GM19397 (cell line): ENCODE data around the gene LMCD1.
"Not testable (repeated sequence)": the region's sequence is repeated elsewhere in the genome, so short reads cannot be mapped to it uniquely, and the experiment has no call there.

Experiments
- ATAC-seq: cut with Tn5 transposase; IDR thresholded peaks from one replicate; pipeline ENCODE4 v1.9.1; 2021; ENCODE audit warnings: mild to moderate bottlenecking, moderate library complexity; ENCODE audit not compliant: unreplicated experiment

LMCD1 gene

DNA sequence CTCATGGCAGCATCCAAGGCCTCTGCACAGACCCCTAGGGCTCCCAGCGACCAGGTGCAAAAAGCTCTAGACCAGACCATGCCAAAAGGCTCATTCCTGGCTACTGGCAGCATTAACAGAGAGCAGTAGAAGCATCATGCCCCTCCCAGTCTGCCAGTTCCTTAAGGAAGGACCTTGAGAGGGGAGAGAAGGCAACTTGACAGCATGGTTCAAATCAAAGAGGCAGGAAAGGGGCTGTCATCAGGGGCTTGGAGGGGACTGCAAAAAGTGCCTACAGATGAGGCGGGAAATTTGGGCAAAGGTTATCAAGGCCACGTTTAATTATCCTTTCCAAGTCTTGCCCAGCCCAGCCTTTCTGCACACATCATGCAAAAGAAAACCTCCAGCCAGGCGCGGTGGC lies 78.3 kb downstream of the LMCD1 start:
- ATAC-seq, result no peak

GRCh38 chr3:8580434-8580833 lies 78.8 kb downstream of the LMCD1 start:
- not testable (repeated sequence) for ATAC-seq

- no peak for ATAC-seq
Measured at GRCh38 chr3:8581373-8581772, 79.8 kb downstream of the LMCD1 start.

DNA sequence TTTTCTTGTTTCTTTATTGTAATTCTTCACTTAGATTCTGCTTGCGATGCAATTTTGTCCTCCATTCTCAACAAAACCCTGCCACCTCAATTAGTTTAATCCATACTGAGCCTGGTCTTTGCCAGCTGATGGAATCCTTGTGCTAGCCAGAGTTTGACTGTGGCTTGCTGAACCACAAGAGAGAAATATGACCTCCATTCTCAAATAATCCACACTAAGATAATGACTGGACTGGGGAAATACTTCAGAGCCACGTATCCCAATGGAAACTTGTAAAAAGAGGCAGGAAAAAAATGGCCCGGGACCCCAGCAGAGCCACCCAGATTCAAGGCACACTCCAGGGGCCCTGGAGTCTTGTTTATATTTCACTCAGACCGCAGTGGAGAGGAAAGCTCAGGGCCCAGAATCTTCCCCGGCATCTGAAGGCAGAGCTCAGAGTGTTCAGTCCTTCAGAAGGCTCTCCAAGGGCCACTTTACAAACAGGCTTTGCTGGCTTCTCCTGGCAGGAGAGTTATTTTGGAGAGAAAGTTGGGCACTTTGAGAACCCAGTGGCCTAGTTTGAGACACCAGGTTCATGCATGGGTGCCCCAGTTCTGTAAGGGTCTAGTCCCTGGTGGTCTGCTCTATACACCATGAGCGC lies 80.3 kb downstream of the LMCD1 start:
- no peak for ATAC-seq

DNA sequence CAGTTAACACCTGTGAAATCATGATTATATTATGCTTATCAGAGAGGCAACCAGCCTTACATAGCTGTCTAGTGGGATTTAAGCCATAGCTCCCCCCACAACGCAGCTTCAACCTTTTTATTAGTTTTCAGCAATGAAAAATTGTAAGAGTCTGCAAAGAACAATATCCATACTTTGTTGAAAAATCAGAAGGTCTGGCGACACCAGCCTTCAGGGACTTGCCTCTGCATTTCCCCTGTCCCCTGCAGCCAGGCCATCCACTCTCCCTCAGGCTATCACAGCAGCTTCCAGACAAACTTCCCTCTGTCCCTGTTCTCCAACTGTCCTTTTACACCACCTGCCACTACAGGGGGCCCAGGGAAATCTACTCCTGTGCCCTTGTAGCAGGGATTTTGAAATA lies 83.0 kb downstream of the LMCD1 start:
- no peak for ATAC-seq

DNA sequence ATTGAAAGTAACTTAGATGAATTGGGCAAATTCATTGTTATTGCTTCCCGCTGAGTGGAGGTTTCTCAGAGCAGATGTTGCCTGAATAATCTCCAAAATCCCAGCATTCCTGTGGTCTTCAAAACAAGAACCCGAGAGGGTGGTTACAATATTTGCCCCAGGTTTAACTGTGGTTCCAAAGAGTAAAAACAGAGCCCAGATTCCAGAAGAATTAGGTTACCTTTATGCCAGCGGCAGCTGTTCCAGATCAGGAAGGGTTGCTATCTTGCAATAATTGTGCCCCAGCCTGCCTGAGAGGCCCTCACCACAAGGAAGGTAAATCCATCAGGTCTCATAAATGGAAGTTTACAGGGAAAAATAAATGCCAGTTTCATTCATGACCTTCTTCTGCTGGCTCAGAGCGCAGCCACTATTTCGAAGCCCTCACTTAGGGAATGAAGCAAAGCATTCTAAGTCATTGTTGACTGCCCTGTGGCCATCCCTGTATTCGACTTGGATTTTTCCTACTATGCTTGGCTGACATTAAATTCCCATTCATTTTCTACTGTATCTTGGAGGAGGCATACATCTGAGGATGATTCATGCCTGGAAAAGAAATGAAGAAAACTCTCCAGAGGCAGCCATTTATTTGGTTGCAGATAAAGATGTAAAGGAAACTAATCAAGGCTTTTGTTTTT lies 88.4 kb downstream of the LMCD1 start:
- no peak for ATAC-seq

DNA sequence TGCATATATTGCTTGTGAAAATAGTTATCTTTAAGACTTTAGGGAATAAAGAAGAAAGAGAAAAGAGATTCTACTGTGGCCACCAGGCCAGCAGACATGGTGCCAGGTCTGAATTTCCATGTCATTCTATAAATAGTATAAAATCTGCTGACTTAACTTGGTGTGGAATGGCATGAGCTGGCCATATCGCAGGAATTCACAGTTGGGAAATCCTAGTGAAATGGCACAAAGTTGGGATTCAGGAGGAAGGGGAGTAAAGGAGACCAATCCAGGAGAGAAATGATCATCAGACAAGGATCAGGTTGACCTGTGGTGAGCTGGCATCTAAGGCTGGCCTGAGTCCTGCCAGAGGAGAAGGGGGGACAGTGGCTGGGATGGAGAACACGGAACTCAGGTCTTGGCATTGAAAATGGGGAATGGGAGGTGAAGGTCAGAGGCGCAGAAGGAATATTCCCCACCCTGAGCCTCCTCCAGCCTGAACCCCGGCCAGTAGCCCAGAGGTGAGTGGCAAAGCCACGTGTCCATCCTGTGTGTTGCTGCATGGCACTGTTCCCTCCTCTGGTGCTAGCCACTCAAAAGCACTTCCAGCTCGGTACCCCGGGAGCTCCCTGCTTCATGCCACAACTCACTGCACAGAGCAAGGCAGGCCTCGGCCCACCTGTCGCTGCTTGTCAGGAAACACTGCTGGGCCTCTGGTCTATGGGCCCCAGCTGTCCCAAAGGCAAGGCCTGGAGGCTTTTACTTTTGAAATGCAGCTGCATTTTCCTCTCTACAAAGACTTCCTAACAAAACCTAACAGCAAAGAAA lies 91.6 kb downstream of the LMCD1 start:
- no peak for ATAC-seq

DNA sequence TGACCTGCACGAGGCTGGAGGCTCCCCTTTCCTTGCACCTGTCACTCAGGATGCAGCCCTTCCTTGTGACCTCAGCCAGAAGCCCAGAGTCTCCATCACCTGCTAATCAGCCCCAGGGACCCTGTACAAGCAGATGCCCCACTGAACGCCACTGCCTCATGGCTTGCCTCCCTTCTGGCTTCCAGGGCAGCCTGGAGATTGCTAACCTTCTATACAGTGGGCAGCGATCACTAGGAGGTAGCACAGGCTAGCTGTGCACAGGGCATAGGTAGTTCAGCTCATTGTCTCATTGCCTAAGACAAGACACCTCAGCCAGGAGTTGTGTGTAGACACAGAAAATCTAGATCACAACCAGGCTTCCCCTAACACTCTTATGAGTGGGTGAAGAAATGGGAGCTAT lies 93.6 kb downstream of the LMCD1 start:
- ATAC-seq, result no peak

DNA sequence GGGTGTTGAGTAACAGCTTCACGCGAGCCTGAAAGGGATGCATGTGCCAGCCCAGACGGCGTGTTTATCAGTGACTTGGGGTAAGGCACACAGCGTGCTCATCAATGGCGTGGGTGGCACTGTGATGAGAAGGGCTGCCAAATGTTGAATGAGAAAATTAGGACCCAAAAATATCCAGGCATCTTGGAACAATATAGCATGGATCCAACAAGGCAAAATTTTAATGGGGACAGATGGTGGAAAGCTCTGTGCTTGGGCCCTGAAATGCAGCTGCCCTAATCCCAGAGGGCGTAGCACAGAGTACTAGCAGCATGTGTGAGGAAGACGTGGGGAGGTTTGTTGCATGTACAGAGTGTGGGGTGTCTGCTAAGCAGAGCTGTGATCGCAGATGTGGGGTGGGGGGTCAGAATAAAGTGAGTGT lies 94.1 kb downstream of the LMCD1 start:
- no peak for ATAC-seq

GRCh38 chr3:8596321-8597218 lies 94.9 kb downstream of the LMCD1 start:
- ATAC-seq, result no peak

- no peak for ATAC-seq
Measured at GRCh38 chr3:8597219-8597853, 95.7 kb downstream of the LMCD1 start.

GRCh38 chr3:8599146-8599545 lies 97.5 kb downstream of the LMCD1 start:
- no peak for ATAC-seq

DNA sequence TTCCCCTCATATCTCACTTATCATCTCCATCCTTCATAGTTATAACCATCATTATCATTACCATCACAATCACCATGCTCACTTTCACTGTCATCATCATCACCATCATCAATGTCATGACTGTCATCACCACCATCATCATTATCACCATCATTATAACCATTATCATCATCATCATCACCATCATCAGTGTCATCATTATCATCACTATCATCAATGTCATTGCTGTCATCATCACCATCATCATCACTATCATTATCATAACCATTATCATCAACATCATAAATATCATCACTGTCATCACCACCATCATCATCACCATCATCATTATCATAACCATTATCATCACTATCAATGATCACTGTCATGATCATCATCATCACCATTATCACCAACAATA lies 98.8 kb downstream of the LMCD1 start:
- ATAC-seq, result no peak

DNA sequence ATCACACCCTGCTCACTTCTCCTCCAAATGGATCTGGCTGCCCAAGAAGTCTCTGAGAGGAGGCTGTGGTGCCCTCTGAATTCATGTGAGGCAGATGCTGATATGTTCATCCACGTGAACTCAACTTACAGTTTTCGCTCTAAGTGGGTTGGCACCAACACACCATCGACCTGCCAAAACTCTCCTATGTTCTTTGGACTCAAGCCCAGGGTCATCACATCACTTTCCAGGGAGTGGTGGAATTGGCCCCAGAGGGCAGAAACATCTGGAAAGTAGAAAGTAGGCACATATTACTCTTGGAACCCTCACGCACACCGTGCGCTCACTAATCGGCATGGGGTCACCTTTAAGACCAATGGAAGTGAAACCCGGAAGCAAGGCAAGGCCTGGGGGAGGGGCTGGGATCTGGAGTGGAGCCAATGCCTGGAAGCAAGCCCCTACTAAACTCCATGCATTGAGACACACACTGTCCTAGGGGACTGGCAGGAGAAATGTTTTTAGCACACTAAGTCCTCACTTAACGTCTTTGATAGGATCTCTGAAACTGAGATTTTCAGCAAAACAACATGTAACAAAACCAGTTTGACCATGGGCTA lies 101.6 kb downstream of the LMCD1 start:
- ATAC-seq, result no peak

- ATAC-seq, result no peak
Measured at GRCh38 chr3:8604006-8604405, 102.4 kb downstream of the LMCD1 start.

DNA sequence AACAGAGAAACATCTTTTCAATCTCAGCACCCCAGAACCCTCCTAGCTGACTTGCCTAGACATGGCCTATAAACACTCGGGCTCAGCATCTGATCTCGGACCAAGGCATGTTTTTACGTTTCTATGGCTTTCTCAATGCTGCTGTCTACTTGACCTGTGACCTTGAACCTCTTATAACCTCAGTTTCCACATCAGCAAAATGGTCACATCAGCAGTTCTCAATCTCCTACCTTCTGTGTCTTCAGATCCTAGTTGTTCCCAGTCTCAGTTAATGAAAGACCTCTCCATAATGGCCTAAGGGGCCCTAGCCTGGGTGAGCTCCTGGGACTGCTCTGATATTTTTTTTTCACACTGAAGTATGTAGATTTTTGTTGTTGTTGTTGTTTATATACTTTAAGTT lies 103.4 kb downstream of the LMCD1 start:
- ATAC-seq, result no peak

GRCh38 chr3:8606701-8607231 lies 105.1 kb downstream of the LMCD1 start:
- ATAC-seq, result no peak

GRCh38 chr3:8607234-8608040 lies 105.8 kb downstream of the LMCD1 start:
- ATAC-seq, result no peak
